Stimulated activated naive CD8-positive, alpha-beta T cell treated with anti-CD3 and anti-CD28 coated beads, Interleukin-15, Interleukin-2, amounts not matched to agents 100 U/mL and 50 U/mL, for 24 hours (primary cell): ENCODE measurements around the gene PRKCA.

Source experiments
- ATAC-seq: fragments of 150-1000 bp; cut with Tn5 transposase; one replicate; pipeline ENCODE4 v1.10.0; 2021
- DNase-seq: peaks from one replicate; pipeline ENCODE4 v3.0.0; 2021

The PRKCA gene

GRCh38 chr17:66839616-66840015 is 537.2 kb downstream of the PRKCA start:
- DNase-seq: no peak
- ATAC-seq: no peak

GRCh38 chr17:66840061-66840460 is 537.6 kb downstream of the PRKCA start:
- no peak for DNase-seq

GRCh38 chr17:66841328-66841727 is 538.9 kb downstream of the PRKCA start:
- no peak for DNase-seq
- no peak for ATAC-seq

More at GRCh38 chr17:66840061-66840460, 537.6 kb downstream of the PRKCA start:
- no peak for ATAC-seq

- DNase-seq: no peak
- no peak for ATAC-seq
Observed at GRCh38 chr17:66841744-66842143, 539.3 kb downstream of the PRKCA start.

- DNase-seq: no peak
- ATAC-seq: no peak
Observed at GRCh38 chr17:66842505-66842904, 540.1 kb downstream of the PRKCA start.

GRCh38 chr17:66842959-66843358 is 540.5 kb downstream of the PRKCA start:
- no peak for ATAC-seq
- no peak for DNase-seq

GRCh38 chr17:66843627-66844026 is 541.2 kb downstream of the PRKCA start:
- DNase-seq (no peak), ATAC-seq (no peak)

GRCh38 chr17:66847704-66848103 is 545.3 kb downstream of the PRKCA start:
- no peak for ATAC-seq
- DNase-seq: no peak

- ATAC-seq (no peak), DNase-seq (no peak)
Observed at GRCh38 chr17:66848496-66848895, 546.1 kb downstream of the PRKCA start.

- DNase-seq: no peak
- no peak for ATAC-seq
Observed at GRCh38 chr17:66849032-66849655, 546.7 kb downstream of the PRKCA start.

GRCh38 chr17:66849851-66850580 is 547.6 kb downstream of the PRKCA start:
- ATAC-seq: no peak
- DNase-seq: no peak

- DNase-seq (no peak), ATAC-seq (no peak)
Observed at GRCh38 chr17:66850692-66851091, 548.3 kb downstream of the PRKCA start.

- ATAC-seq: no peak
Observed at GRCh38 chr17:66855204-66855603, 552.8 kb downstream of the PRKCA start.

GRCh38 chr17:66858226-66859083 is 556.0 kb downstream of the PRKCA start:
- DNase-seq: no peak

More at GRCh38 chr17:66855204-66855603, 552.8 kb downstream of the PRKCA start:
- peak; percentile 65 for DNase-seq

GRCh38 chr17:66859353-66859752 is 556.9 kb downstream of the PRKCA start:
- no peak for ATAC-seq
- no peak for DNase-seq

More at GRCh38 chr17:66858226-66859083, 556.0 kb downstream of the PRKCA start:
- ATAC-seq: no peak

GRCh38 chr17:66860204-66860603 is 557.8 kb downstream of the PRKCA start:
- ATAC-seq: peak; percentile 75
- no peak for DNase-seq
